ENCODE data around the gene ADAM33.

The ADAM33 gene

DNA sequence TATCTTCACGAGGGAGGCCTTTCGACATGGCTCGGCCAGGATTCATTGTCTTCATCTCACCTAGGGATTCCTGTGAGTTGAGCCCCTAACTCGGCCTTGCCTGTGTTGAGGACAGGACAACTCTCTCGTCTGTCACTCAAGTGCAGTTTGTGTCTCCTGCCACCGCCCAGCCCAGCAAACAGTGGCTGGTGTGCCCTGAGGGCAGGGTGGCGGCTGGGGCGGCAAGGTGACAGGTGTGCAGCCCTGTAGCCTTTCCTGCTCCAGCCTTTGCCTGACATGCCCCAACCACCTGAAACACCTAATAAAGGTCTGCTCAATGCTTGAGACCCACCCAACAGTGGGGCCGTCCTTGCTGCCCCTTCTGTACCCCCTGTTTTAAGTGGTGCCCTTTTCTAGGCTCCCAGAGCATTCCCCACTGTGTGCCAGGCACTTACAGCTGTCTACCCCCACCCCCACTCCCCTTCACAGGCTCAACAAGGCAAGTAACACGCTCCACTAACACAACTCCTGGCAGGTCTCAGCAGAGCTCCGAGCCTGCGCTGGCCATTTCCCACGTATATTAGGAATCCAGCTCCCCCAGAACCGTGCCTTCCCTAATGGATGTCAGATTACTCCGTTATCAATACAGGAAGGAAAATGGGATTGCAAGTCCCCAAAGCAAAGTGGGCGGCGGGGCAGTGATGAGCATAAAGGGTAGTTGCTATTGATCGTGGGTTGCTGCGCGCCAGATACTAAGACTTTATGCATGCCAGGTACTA, 36.3 kb downstream of the ADAM33 start:
- DNase-seq (ENCODE audit: low spot score) = no peak

GRCh38 chr20:3640259-3640658, 41.6 kb downstream of the ADAM33 start:
- DNase-seq (ENCODE audit: low spot score) = no peak

- DNase-seq (ENCODE audit: low spot score) = no peak
These were observed 46.5 kb downstream of the ADAM33 start for GRCh38 chr20:3635346-3635745.

GRCh38 chr20:3633913-3634478, 47.8 kb downstream of the ADAM33 start:
- no peak for DNase-seq (ENCODE audit: low spot score)

DNA sequence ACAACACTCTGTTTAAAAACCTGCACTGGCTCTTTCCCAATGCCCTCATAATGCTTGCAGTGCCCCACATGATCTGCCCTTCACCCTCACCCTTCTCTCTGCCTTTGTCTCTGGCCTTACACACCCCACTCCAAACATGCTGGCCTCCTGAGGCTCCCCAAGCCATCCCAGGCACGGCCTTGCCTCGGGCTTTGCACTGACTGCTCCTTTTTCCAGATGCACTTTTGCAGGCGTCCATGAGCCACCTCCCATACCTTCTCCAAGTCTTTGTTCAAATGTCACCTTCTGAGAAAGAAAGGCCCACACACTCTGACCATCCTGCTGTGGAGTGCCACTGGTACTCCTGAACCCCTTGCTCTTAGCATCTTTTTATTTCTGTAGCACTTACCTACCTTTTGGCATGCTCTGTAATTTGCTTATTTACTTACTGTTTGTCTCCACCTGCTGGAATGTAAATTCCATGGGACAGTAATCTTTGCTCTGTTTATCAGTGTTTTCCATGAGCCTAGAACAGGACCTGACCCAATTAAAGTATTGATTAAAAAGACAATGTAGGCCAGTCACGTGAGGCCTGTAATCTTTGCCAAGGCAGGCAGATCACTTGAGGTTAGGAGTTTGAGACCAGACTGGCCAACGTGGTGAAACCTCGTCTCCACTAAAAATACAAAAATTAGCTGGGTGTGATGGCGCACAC, 49.4 kb downstream of the ADAM33 start:
- DNase-seq (ENCODE audit: low spot score) = no peak

GRCh38 chr20:3631534-3631933, 50.3 kb downstream of the ADAM33 start:
- no peak for DNase-seq (ENCODE audit: low spot score)

- DNase-seq (ENCODE audit: low spot score) = no peak
These were observed 51.4 kb downstream of the ADAM33 start for GRCh38 chr20:3630429-3630828.

GRCh38 chr20:3629893-3630292, 51.9 kb downstream of the ADAM33 start:
- DNase-seq (ENCODE audit: low spot score) = no peak

- no peak for DNase-seq (ENCODE audit: low spot score)
These were observed 53.1 kb downstream of the ADAM33 start for GRCh38 chr20:3628502-3629314.

GRCh38 chr20:3627476-3627875, 54.3 kb downstream of the ADAM33 start:
- DNase-seq (ENCODE audit: low spot score) = no peak

- no peak for DNase-seq (ENCODE audit: low spot score)
These were observed 59.4 kb downstream of the ADAM33 start for GRCh38 chr20:3622406-3622805.

DNA sequence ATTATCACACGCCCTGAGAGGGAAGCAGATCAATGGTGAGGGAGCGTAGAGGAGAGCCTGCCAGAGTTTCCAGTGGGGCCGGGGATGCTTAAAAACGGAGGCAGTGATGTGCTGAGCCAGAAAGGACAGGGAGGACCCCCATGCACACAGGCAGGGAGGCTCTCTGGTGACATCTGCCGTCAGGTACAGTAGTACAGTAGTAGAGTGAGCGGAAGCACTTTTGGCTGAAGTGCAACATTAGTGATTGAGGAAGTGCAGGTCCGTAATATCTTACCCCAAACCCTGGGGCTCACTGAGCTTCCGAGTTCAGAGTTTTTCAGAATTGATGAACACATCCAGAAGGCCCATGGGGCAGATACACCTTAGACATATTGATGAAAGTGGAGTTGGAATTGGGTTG, 60.7 kb downstream of the ADAM33 start:
- no peak for DNase-seq (ENCODE audit: low spot score)
